Inflammatory macrophage treated with lipopolysaccharide for 4 hours (primary cell): ENCODE measurements around the gene CHRDL2.
A peak's percentile ranks its signal among the peaks of the same experiment; 100 is the strongest.

Experiments
- DNase-seq: peaks from one replicate; pipeline ENCODE4 v3.0.0-alpha.2; 2020

Gene CHRDL2

GRCh38 chr11:74748211-74749126, 17.2 kb upstream of the CHRDL2 start, which contains the start of gene RNF169:
Gene RNF169, plus strand, starts transcription at chr11:74748849. Its CDS starts 32 bp downstream, at chr11:74748881.
- DNase-seq: peak; percentile 99

GRCh38 chr11:74746868-74747267, 15.6 kb upstream of the CHRDL2 start:
- DNase-seq: no peak

- DNase-seq: no peak
These were observed 13.1 kb upstream of the CHRDL2 start for GRCh38 chr11:74744277-74744676.

GRCh38 chr11:74743640-74744039, 12.4 kb upstream of the CHRDL2 start:
- DNase-seq: no peak

- no peak for DNase-seq
These were observed 10.8 kb upstream of the CHRDL2 start for GRCh38 chr11:74742070-74742469.

GRCh38 chr11:74739546-74740270, 8.5 kb upstream of the CHRDL2 start:
- peak; percentile 69 for DNase-seq

- DNase-seq: no peak
These were observed 4.8 kb upstream of the CHRDL2 start for GRCh38 chr11:74736031-74736430.

- peak; percentile 36 for DNase-seq
These were observed 4.2 kb upstream of the CHRDL2 start for GRCh38 chr11:74735365-74735928.

- no peak for DNase-seq
These were observed 3.3 kb upstream of the CHRDL2 start for GRCh38 chr11:74734559-74734925.

- no peak for DNase-seq
These were observed 510 bp downstream of the CHRDL2 start for GRCh38 chr11:74730571-74731260.

GRCh38 chr11:74729397-74729796, 1.8 kb downstream of the CHRDL2 start:
- no peak for DNase-seq

GRCh38 chr11:74726547-74727182, 4.6 kb downstream of the CHRDL2 start:
- DNase-seq: peak; percentile 61

- no peak for DNase-seq
These were observed 5.5 kb downstream of the CHRDL2 start for GRCh38 chr11:74725701-74726100.

- no peak for DNase-seq
These were observed 7.7 kb downstream of the CHRDL2 start for GRCh38 chr11:74723511-74723910.

- no peak for DNase-seq
These were observed 9.8 kb downstream of the CHRDL2 start for GRCh38 chr11:74721479-74721835.

- DNase-seq: no peak
These were observed 10.4 kb downstream of the CHRDL2 start for GRCh38 chr11:74720596-74721478.

- no peak for DNase-seq
These were observed 12.2 kb downstream of the CHRDL2 start for GRCh38 chr11:74719011-74719410.

- DNase-seq: no peak
These were observed 13.8 kb downstream of the CHRDL2 start for GRCh38 chr11:74717221-74717969.

GRCh38 chr11:74714904-74715303, 16.3 kb downstream of the CHRDL2 start:
- no peak for DNase-seq

- DNase-seq: no peak
These were observed 17.5 kb downstream of the CHRDL2 start for GRCh38 chr11:74713686-74714085.
